SK-N-MC (cell line): ENCODE results near the gene ZCCHC2.

Source experiments
- EZH2 ChIP-seq: fragments of 200-600 bp; sonication (generic); IDR thresholded peaks from one replicate; pipeline ENCODE4 v1.6.1; 2017; ENCODE audit warnings: antibody characterized with exemption
- FOXP2 ChIP-seq: optimal IDR thresholded peaks from 2 replicates; pipeline ENCODE3; 2011; ENCODE audit warnings: mild to moderate bottlenecking, moderate library complexity; ENCODE audit not compliant: insufficient read depth; ENCODE audit errors: extremely low read length, control extremely low read depth
- POLR2AphosphoS5 ChIP-seq: IDR thresholded peaks from 2 replicates; pipeline ENCODE4 v1.6.1; 2012; ENCODE audit warnings: mild to moderate bottlenecking, low read depth, low read length, borderline replicate concordance

DNA sequence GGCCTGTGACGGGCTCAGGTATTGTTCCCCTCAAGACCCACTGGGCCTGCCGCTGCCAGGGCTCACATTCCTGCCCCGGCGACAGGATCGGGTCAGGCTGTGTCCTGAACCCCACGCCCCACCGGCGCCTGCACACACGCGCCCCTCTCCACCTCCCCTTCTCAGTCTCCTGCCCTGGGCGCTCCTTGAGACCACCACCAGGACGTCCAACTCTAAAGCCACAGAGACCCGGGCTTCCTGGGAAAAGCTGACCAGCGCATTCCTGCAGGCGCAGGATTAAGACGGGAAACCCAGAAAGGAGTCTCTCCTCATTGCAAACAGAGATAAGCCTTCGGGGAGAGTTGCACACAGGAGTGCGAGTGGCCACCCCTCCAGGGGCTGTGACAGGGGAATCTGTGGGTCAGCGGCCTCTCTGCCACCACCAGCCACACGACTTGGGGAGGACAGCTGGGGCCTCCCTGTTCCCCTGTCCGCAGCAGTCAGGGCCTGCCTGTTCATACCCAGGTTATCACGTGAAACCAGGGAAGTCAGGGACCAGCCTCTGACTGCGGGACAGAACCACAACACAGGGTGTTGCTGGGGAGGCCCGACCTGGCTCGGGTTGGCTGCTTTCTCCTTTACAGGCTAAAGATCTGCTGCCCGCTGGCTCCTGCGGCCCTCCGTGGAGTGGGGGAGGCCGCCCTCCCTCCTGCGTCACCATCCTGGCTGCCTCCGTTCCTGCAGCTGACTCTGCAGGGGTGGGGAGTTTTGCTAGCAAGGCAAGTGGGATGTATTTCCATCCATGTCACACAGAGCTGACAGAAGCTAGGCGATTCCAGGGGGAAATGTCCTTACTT is 88.8 kb downstream of the ZCCHC2 start:
- TF ChIP-seq POLR2AphosphoS5 (no peak), EZH2 (no peak), FOXP2 (no peak)
